GM10266 (cell line): ENCODE results near the gene CLIP2.
"Not testable (repeated sequence)": the region's sequence is repeated elsewhere in the genome, so short reads cannot be mapped to it uniquely, and the experiment has no call there.

Experiments
- DNase-seq: peaks from one replicate; pipeline ENCODE4 v3.0.0; 2012; ENCODE audit errors: extremely low spot score
- TF ChIP-seq, protein P1 (sequence below): IDR thresholded peaks from 2 replicates; pipeline ENCODE4 v1.5.1; 2012; ENCODE audit warnings: mild to moderate bottlenecking, low read depth; ENCODE audit not compliant: control insufficient read depth, insufficient read depth; ENCODE audit errors: missing control alignments

Gene CLIP2

GRCh38 chr7:74304550-74304949 lies 15.3 kb downstream of the CLIP2 start:
- DNase-seq: no peak
- TF ChIP-seq, protein P1, sequence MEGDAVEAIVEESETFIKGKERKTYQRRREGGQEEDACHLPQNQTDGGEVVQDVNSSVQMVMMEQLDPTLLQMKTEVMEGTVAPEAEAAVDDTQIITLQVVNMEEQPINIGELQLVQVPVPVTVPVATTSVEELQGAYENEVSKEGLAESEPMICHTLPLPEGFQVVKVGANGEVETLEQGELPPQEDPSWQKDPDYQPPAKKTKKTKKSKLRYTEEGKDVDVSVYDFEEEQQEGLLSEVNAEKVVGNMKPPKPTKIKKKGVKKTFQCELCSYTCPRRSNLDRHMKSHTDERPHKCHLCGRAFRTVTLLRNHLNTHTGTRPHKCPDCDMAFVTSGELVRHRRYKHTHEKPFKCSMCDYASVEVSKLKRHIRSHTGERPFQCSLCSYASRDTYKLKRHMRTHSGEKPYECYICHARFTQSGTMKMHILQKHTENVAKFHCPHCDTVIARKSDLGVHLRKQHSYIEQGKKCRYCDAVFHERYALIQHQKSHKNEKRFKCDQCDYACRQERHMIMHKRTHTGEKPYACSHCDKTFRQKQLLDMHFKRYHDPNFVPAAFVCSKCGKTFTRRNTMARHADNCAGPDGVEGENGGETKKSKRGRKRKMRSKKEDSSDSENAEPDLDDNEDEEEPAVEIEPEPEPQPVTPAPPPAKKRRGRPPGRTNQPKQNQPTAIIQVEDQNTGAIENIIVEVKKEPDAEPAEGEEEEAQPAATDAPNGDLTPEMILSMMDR: no peak

- TF ChIP-seq, protein P1: no peak
- DNase-seq: no peak
Observed at GRCh38 chr7:74306004-74306729, 17.0 kb downstream of the CLIP2 start.

GRCh38 chr7:74306730-74307469 lies 17.7 kb downstream of the CLIP2 start:
- TF ChIP-seq, protein P1: no peak
- no peak for DNase-seq

DNA sequence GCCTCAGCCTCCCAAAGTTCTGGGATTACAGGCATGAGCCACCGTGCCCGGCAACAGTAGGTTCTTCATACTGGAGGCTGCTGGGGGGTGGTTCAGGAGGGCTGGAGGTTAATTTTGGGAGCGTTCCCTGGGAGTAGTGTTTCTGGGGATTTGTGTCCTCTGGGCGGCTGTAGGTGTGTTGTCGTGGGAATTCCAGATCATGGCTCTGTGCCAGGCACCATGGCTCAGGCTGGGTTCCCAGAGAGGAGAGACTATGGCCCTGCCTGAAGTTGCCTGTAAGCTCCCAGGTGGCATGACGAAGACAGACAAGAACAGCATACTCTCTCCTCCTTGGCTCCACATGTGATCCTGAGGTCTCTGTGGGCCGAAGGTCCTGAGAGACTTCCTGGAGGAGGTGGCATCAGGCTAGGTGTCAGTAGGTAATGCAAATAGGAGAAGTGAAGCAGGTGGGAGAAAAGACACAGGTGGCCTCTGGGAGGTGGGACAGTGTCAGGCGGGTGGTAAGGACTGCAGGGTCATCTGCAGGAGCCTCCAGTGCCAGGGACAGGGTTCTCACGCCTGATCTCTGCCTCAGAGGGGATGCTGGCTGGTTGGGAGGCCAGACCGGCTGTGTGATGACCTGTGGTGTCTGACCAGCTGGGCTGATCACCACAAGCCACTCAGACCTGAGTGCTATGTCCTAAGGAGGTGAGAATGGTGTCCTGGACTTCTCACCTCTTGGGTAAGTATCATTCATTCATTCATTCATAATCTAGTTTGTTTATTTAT lies 18.7 kb downstream of the CLIP2 start:
- TF ChIP-seq, protein P1: no peak
- DNase-seq: no peak

GRCh38 chr7:74309181-74309580 lies 20.0 kb downstream of the CLIP2 start:
- TF ChIP-seq, protein P1: no peak

DNA sequence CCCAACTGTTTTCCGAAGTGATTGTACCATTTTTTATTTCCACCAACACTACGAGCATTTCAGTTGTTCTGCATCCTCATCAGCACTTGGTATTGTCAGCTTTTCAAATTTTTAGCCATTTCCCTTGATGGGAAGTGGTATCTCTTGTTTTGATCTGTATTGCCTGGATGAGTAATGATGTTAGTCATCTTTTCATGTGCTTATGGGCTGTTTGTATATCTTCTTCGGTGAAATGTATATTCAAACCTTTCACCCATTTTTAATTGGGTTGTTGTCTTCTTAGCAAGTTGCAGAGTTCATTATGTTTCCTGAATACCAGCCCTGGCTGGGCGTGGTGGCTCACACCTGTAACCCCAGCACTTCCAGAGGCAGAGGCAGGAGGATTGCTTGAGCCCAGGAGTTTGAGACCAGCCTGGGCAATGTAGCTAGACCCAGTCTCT lies 22.1 kb downstream of the CLIP2 start:
- TF ChIP-seq, protein P1: no peak
- no peak for DNase-seq

More at GRCh38 chr7:74309181-74309580, 20.0 kb downstream of the CLIP2 start:
- no peak for DNase-seq

- TF ChIP-seq, protein P1: no peak
- no peak for DNase-seq
Observed at GRCh38 chr7:74312418-74313028, 23.3 kb downstream of the CLIP2 start.

DNA sequence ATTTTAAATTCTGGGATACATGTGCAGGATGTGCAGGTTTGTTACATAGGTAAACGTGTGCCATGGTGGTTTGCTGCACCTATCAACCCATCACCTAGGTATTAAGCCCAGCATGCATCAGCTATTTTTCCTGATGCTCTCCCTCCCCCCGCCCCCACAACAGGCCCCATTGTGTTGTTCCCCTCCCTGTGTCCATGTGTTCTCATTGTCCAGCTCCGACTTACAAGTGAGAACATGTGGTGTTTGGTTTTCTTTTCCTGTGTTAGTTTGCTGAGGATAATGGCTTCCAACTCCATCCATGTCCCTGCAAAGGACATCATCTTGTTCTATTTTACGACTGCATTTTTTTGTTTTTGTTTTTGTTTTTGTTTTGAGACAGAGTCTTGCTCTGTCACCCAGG lies 26.7 kb downstream of the CLIP2 start:
- DNase-seq: not testable (repeated sequence)
